ENCODE data around the gene ABLIM3.

The ABLIM3 gene

GRCh38 chr5:149117970-149118369, 23.3 kb upstream of the ABLIM3 start:
- TF ChIP-seq OSR1 (CRISPR knock-in tag; IDR thresholded peaks at IDR 0.05), result no peak
- TF ChIP-seq ZFP30 (CRISPR knock-in tag; IDR thresholded peaks at IDR 0.05), result no peak
- TF ChIP-seq ARNTL (CRISPR knock-in tag; IDR thresholded peaks at IDR 0.05; ENCODE audit: borderline replicate concordance, low read depth), result no peak
- TF ChIP-seq GLIS3 (CRISPR knock-in tag; IDR thresholded peaks at IDR 0.05), result no peak
- TF ChIP-seq TOX (CRISPR knock-in tag; IDR thresholded peaks at IDR 0.05; ENCODE audit: borderline replicate concordance), result no peak
- TF ChIP-seq SNAI2 (CRISPR knock-in tag; IDR thresholded peaks at IDR 0.05), result no peak
- no peak for TF ChIP-seq PPARA (CRISPR knock-in tag; IDR thresholded peaks at IDR 0.05; ENCODE audit: borderline replicate concordance)
- TF ChIP-seq, protein P1, sequence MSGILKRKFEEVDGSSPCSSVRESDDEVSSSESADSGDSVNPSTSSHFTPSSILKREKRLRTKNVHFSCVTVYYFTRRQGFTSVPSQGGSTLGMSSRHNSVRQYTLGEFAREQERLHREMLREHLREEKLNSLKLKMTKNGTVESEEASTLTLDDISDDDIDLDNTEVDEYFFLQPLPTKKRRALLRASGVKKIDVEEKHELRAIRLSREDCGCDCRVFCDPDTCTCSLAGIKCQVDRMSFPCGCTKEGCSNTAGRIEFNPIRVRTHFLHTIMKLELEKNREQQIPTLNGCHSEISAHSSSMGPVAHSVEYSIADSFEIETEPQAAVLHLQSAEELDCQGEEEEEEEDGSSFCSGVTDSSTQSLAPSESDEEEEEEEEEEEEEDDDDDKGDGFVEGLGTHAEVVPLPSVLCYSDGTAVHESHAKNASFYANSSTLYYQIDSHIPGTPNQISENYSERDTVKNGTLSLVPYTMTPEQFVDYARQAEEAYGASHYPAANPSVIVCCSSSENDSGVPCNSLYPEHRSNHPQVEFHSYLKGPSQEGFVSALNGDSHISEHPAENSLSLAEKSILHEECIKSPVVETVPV (CRISPR knock-in tag; IDR thresholded peaks at IDR 0.05), result no peak
- TF ChIP-seq ISL1 (CRISPR knock-in tag; IDR thresholded peaks at IDR 0.05), result no peak
- TF ChIP-seq CSDC2 (CRISPR knock-in tag; IDR thresholded peaks at IDR 0.05), result no peak
- TF ChIP-seq ZNF565 (CRISPR knock-in tag; conservative IDR thresholded peaks at IDR 0.05; ENCODE audit: low read depth), result no peak
- TF ChIP-seq PATZ1 (CRISPR knock-in tag; IDR thresholded peaks at IDR 0.05; ENCODE audit: borderline replicate concordance), result no peak
- no peak for TF ChIP-seq TCF4 (CRISPR knock-in tag; IDR thresholded peaks at IDR 0.05; ENCODE audit: borderline replicate concordance)
- no peak for TF ChIP-seq TSHZ2 (CRISPR knock-in tag; IDR thresholded peaks at IDR 0.05)
- no peak for ATAC-seq

- no peak for TF ChIP-seq ZC3H10 (CRISPR knock-in tag; IDR thresholded peaks at IDR 0.05)
- TF ChIP-seq, protein P1 (CRISPR knock-in tag; IDR thresholded peaks at IDR 0.05), result no peak
- TF ChIP-seq ZNF8 (CRISPR knock-in tag; IDR thresholded peaks at IDR 0.05), result no peak
- TF ChIP-seq ZFP3 (CRISPR knock-in tag; IDR thresholded peaks at IDR 0.05), result no peak
- ATAC-seq, result no peak
Measured at GRCh38 chr5:149118463-149118862, 22.8 kb upstream of the ABLIM3 start.

- no peak for ATAC-seq
- TF ChIP-seq OSR1 (CRISPR knock-in tag; IDR thresholded peaks at IDR 0.05) (no peak), ZNF70 (CRISPR knock-in tag; IDR thresholded peaks at IDR 0.05) (no peak), ISL1 (CRISPR knock-in tag; IDR thresholded peaks at IDR 0.05) (no peak)
Measured at GRCh38 chr5:149121145-149121544, 20.1 kb upstream of the ABLIM3 start.

- TF ChIP-seq CREB5 (CRISPR knock-in tag; IDR thresholded peaks at IDR 0.05; ENCODE audit: low read depth) (no peak), CSDC2 (CRISPR knock-in tag; IDR thresholded peaks at IDR 0.05) (no peak), ESRRG (CRISPR knock-in tag; IDR thresholded peaks at IDR 0.05) (no peak), RARB (CRISPR knock-in tag; IDR thresholded peaks at IDR 0.05) (no peak), TOX (CRISPR knock-in tag; IDR thresholded peaks at IDR 0.05; ENCODE audit: borderline replicate concordance) (no peak)
- ATAC-seq, result no peak
Measured at GRCh38 chr5:149123211-149123610, 18.1 kb upstream of the ABLIM3 start.

All from SK-N-SH treated with all-trans-retinoic acid at 6 μM for 48 hours (cell line).